ENCODE measurements around the gene N4BP2. TPM values are rescaled to one million over a fixed set of nuclear protein-coding genes. Genes with fewer than 3 reads are reported as not detected.

The N4BP2 gene
- total RNA-seq, 4 donors from 2014 or later: 5.3 to 11.9 (median 11.1) TPM

GRCh38 chr4:40190465-40190864, 133.8 kb downstream of the N4BP2 start:
- TF ChIP-seq, protein P1, sequence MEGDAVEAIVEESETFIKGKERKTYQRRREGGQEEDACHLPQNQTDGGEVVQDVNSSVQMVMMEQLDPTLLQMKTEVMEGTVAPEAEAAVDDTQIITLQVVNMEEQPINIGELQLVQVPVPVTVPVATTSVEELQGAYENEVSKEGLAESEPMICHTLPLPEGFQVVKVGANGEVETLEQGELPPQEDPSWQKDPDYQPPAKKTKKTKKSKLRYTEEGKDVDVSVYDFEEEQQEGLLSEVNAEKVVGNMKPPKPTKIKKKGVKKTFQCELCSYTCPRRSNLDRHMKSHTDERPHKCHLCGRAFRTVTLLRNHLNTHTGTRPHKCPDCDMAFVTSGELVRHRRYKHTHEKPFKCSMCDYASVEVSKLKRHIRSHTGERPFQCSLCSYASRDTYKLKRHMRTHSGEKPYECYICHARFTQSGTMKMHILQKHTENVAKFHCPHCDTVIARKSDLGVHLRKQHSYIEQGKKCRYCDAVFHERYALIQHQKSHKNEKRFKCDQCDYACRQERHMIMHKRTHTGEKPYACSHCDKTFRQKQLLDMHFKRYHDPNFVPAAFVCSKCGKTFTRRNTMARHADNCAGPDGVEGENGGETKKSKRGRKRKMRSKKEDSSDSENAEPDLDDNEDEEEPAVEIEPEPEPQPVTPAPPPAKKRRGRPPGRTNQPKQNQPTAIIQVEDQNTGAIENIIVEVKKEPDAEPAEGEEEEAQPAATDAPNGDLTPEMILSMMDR (IDR thresholded peaks at IDR 0.05): no peak
- TF ChIP-seq POLR2A (IDR thresholded peaks at IDR 0.05): no peak
- no peak for DNase-seq (ENCODE audit: low spot score in 2 of 2)
- 79 to 89% methylated on average over 5 of the region's 5 CpGs for WGBS, 2 donors
- intact Hi-C loops (cut with DNase I; ENCODE audit: low total_unique reads): no loop called here
- H3K4me3 ChIP-seq (ENCODE audit: low read depth, poor library complexity, severe bottlenecking): no peak overlapping the region

DNA sequence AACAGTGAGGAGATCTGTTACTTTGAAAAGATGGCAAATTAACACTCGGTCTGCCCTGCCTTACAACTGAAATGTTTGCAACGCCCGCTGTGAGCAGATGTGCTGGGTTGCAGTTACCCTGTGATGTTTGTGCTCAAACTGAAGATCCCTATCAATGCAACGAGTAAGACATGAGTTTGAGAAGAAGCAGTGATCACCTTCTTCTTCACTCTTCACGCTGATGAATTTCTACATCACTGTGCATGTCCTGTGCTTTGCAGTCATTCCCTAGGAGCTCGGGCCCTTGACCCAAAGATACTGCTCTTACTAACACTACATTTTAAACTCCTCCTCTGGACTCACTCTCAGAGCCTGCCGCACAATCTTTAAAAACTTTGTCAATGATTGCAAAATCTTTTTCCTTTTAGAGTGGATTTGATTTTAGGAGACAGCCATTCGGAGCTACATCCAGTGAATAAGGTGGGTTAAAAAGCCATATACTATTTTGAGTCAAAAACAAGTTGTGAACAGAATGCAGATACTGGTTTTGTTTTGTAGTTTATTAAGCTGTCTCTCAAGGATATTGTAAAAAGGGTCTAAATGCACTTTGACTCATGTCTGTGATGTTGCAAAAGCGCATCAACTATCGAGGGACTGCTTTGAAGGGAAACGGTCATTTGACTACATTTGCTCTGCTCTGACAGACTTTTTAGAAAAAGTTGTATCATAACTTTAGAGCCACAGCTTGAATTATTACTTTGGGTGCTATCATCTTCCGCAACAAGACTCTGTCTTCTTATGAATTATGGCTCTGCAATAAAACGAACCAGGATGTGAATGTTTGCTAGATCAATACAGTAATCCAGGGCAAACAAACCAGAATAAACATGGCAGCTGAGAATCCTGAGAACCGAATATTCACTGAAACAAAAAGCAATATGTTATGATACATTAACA, 134.5 kb downstream of the N4BP2 start:
- no peak for DNase-seq (ENCODE audit: low spot score in 2 of 2)
- 63 to 64% methylated on average over 14 of the region's 14 CpGs for WGBS, 2 donors
- no peak overlapping the region for H3K4me3 ChIP-seq (ENCODE audit: low read depth, poor library complexity, severe bottlenecking)
- TF ChIP-seq, protein P1 (IDR thresholded peaks at IDR 0.05): no peak
- TF ChIP-seq POLR2A (IDR thresholded peaks at IDR 0.05): no peak
- intact Hi-C loops (cut with DNase I; ENCODE audit: low total_unique reads): no loop called here

- intact Hi-C loops (cut with DNase I; ENCODE audit: low total_unique reads): no loop called here
- WGBS, 2 donors: 75 to 85% methylated on average over 8 of the region's 8 CpGs
- no peak for DNase-seq (ENCODE audit: low spot score in 2 of 2)
- H3K4me3 ChIP-seq (ENCODE audit: low read depth, poor library complexity, severe bottlenecking): no peak overlapping the region
- TF ChIP-seq POLR2A (IDR thresholded peaks at IDR 0.05): no peak
- TF ChIP-seq, protein P1 (IDR thresholded peaks at IDR 0.05): no peak
Measured at GRCh38 chr4:40192114-40193015, 135.7 kb downstream of the N4BP2 start.

DNA sequence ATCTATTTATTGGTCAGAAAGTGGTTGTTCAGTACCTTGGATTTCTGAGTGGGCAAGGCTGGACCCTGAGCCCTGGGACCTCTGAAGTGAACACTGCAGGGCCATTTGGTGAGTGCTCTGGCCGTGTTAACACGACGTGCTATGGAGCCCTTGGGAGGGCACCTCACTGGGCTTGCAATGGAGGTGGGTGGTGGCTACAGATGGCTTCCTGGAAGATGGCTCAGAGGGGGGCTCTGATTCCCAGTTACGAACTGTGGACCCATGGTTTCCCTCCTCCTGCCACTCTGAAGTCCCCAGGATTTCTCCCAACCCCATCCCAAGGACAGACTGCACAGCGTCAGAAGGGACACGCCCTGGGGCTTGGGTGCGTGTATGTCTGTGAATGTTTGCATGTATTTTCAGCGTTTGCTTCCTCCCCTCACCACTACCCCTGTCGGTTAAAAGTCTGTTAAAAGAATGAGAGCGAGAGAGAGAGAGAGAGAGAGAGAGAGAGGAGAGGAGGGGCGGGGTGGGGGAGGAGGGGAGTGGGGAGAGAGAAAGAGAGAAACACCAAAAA, 136.4 kb downstream of the N4BP2 start:
- intact Hi-C loops (cut with DNase I; ENCODE audit: low total_unique reads): no loop called here
- no peak for DNase-seq (ENCODE audit: low spot score in 2 of 2)
- WGBS, 2 donors: 51 to 65% methylated on average over 11 of the region's 11 CpGs
- TF ChIP-seq, protein P1 (IDR thresholded peaks at IDR 0.05): no peak
- no peak for TF ChIP-seq POLR2A (IDR thresholded peaks at IDR 0.05)
- no peak overlapping the region for H3K4me3 ChIP-seq (ENCODE audit: low read depth, poor library complexity, severe bottlenecking)

DNA sequence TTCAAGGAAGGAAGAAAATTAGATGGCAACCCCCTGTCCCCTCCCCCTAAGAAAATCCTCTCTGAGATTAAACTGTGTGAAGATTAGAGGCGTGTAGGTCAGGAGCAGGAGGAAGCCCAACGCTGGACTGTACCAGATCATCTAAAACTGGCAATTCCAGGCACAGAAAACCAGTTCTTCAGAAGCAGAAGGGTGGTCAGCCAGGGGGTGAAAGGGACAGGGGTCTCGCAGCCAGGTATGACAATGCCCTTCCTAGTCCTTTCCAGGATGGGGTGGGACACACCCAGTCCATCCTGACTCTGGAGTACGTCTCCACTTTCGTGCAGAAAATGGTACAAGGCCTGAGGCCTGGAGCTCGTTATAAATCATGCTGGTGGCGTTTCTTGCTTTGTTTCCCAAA, 136.9 kb downstream of the N4BP2 start:
- H3K4me3 ChIP-seq (ENCODE audit: low read depth, poor library complexity, severe bottlenecking): no peak overlapping the region
- intact Hi-C loops (cut with DNase I; ENCODE audit: low total_unique reads): no loop called here
- no peak for TF ChIP-seq POLR2A (IDR thresholded peaks at IDR 0.05)
- TF ChIP-seq, protein P1 (IDR thresholded peaks at IDR 0.05): no peak
- WGBS, 2 donors: 70 to 81% methylated on average over 7 of the region's 7 CpGs
- no peak for DNase-seq (ENCODE audit: low spot score in 2 of 2)
